Stimulated activated naive B cell treated with anti-CD40 and anti-IgM and Interleukin-4, amounts not matched to agents 10 μg/mL and 1 μg/mL and 100 μg/mL, for 72 hours (primary cell): ENCODE data around the gene CDH16.

Source experiments
- ATAC-seq, 2 donors: fragments of 150-1000 bp; cut with Tn5 transposase; replicated peaks; 2 replicates each; pipeline ENCODE4 v1.10.0; 2021; ENCODE audit warnings: moderate library complexity in 1 of 2
- DNase-seq: peaks from one replicate; pipeline ENCODE4 v3.0.0; 2021
- H3K27ac Mint-ChIP-seq: one replicate; pipeline ENCODE4 v1.8.0; 2022; ENCODE audit warnings: mild to moderate bottlenecking, mixed read lengths
- H3K27me3 Mint-ChIP-seq, 2 donors: one replicate each; pipeline ENCODE4 v1.8.0; 2022; ENCODE audit warnings: mixed read lengths in 2 of 2
- H3K36me3 Mint-ChIP-seq, 2 donors: one replicate each; pipeline ENCODE4 v1.8.0; 2022; ENCODE audit warnings: mixed read lengths in 2 of 2, mild to moderate bottlenecking in 1 of 2
- H3K4me1 Mint-ChIP-seq, 2 donors: one replicate each; pipeline ENCODE4 v1.8.0; 2022; ENCODE audit warnings: mixed read lengths in 2 of 2, mild to moderate bottlenecking in 1 of 2
- H3K4me3 Mint-ChIP-seq, 2 donors: one replicate each; pipeline ENCODE4 v1.8.0; 2022; ENCODE audit warnings: mild to moderate bottlenecking in 2 of 2, mixed read lengths in 2 of 2, moderate library complexity in 1 of 2
- H3K9me3 Mint-ChIP-seq, 2 donors: one replicate each; pipeline ENCODE4 v1.8.0; 2022; ENCODE audit warnings: mixed read lengths in 2 of 2, mild to moderate bottlenecking in 1 of 2

CDH16 gene

DNA sequence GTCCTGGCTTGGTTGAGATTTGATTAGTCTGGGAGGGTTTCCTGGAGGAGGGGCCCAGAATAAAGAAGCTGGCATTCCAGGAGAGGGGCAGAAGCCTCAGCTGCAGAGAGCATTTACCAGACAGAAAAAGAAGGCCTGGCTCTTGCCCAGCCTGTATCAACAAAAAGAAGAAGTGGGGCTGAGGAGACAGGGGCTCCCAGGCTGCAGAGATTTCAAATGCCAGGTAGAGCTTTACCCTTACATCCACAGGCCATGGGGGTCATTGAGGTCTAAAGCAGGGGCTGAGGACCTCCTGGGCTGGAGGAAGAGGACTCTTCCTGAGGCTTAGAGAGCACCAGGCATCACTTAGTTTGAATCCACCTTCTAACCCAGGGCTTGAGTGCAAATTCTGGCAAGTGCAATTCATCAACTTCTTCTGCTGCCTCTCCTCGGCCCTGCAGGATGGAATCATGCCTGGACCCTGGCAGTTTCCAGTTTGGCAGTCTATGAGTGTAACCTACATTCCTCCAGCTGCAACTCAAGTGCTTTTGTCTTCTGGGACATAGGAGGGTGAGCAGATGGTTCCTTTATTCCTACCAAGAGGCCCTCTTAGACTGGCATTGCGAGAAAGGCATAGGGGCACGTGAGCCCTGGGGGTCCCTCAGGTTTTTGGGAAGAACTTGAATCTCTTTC lies 59.2 kb downstream of the CDH16 start:
- no peak for DNase-seq
- ATAC-seq: no peak
- Mint-ChIP-seq H3K4me1 (peaks cover 0 to 2% of the 10 kb centered on the region in 2 donors), H3K27ac (no peak overlapping the region), H3K4me3 (no peak overlapping the region), H3K9me3 (no peaks in the 10 kb centered on the region), H3K27me3 (peaks cover 0 to 4% of the 10 kb centered on the region in 2 donors), H3K36me3 (no peaks in the 10 kb centered on the region)

DNA sequence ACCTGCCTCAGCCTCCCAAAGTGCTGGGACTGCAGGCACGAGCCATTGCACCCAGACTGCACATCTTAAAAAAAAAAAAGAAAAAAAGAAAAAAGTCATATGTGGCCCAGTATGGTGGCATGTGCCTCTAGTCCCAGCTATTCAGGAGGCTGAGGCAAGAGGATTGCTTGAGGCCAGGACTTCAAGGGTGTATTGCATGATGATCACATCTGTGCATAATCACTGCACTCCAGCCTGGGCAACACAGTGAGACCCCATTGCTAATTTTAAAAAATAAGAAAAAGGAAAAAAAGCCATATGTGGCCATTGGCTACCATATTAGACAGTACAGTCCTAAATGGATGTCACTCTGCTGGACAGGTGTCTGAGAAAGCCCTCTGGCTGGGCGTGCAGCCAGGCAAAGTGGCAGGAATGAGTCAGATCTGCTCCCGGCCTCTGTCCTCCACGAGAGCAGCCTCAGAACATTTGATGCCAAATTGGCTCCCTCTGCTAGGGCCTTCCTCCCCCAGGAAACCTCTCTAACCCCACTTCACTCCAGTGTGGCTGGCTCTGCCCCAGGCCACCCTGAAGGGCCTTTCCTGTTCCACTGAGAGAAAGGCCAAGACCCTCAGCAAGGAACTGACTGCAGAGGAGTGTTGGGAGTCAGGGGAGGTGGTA lies 59.8 kb downstream of the CDH16 start:
- no peaks in the 10 kb centered on the region for H3K36me3 Mint-ChIP-seq
- ATAC-seq (no peak), DNase-seq (no peak)
- H3K27me3 Mint-ChIP-seq: peaks cover 0 to 8% of the 10 kb centered on the region in 2 donors
- H3K27ac Mint-ChIP-seq: no peak overlapping the region
- H3K9me3 Mint-ChIP-seq: no peaks in the 10 kb centered on the region
- H3K4me1 Mint-ChIP-seq: peaks cover 0 to 2% of the 10 kb centered on the region in 2 donors
- no peak overlapping the region for H3K4me3 Mint-ChIP-seq
